Lower leg skin (tissue), 3 donors: ENCODE data around the gene EML4.

ENCODE experiments used
- CTCF ChIP-seq, 3 donors: fragments of 450-650 bp; IDR thresholded peaks; one replicate each; pipeline ENCODE4 v1.5.1; 2016; ENCODE audit warnings: antibody characterized with exemption in 3 of 3, mild to moderate bottlenecking in 3 of 3, moderate library complexity in 2 of 3
- POLR2A ChIP-seq, 2 donors: fragments of 450-650 bp; IDR thresholded peaks; one replicate each; pipeline ENCODE4 v1.6.1; 2016 to 2017; ENCODE audit warnings: antibody characterized with exemption in 2 of 2, mild to moderate bottlenecking in 1 of 2, moderate library complexity in 1 of 2

GRCh38 chr2:42337356-42337820 lies 168.2 kb downstream of the EML4 start:
- TF ChIP-seq CTCF (IDR thresholded peaks at IDR 0.05) = no peak
- no peak for TF ChIP-seq POLR2A (IDR thresholded peaks at IDR 0.05)
